Choroid plexus epithelial cell (primary cell): ENCODE data around the gene SGCB.

Experiments
- DNase-seq: peaks from one replicate; pipeline ENCODE4 v3.0.0-alpha.2; 2010; ENCODE audit warnings: low read depth
- H3K4me3 ChIP-seq: 2 replicates; pipeline ENCODE4 v1.5.1; 2011; ENCODE audit warnings: low read depth, mild to moderate bottlenecking, control low read depth, low read length, moderate library complexity
- TF ChIP-seq, protein P1 (sequence below): conservative IDR thresholded peaks from 2 replicates; pipeline ENCODE4 v1.5.1; 2011; ENCODE audit warnings: low read depth, mild to moderate bottlenecking, control low read depth, inconsistent platforms, low read length, moderate library complexity

SGCB gene

GRCh38 chr4:51995647-51996220 is 42.4 kb downstream of the SGCB start:
- H3K4me3 ChIP-seq, result no peak overlapping the region
- TF ChIP-seq, protein P1, sequence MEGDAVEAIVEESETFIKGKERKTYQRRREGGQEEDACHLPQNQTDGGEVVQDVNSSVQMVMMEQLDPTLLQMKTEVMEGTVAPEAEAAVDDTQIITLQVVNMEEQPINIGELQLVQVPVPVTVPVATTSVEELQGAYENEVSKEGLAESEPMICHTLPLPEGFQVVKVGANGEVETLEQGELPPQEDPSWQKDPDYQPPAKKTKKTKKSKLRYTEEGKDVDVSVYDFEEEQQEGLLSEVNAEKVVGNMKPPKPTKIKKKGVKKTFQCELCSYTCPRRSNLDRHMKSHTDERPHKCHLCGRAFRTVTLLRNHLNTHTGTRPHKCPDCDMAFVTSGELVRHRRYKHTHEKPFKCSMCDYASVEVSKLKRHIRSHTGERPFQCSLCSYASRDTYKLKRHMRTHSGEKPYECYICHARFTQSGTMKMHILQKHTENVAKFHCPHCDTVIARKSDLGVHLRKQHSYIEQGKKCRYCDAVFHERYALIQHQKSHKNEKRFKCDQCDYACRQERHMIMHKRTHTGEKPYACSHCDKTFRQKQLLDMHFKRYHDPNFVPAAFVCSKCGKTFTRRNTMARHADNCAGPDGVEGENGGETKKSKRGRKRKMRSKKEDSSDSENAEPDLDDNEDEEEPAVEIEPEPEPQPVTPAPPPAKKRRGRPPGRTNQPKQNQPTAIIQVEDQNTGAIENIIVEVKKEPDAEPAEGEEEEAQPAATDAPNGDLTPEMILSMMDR, result no peak

More at GRCh38 chr4:51995647-51996220, 42.4 kb downstream of the SGCB start:
- DNase-seq, result no peak
